GM12878 (cell line): ENCODE data around the gene SORT1. TPM values are rescaled to one million over a fixed set of nuclear protein-coding genes. Genes with fewer than 3 reads are reported as not detected.

Experiments used
- ATAC-seq: fragments of 200-7000 bp; cut with Tn5 transposase; 3 replicates; pipeline ENCODE4 v1.9.1; 2020; ENCODE audit warnings: mild to moderate bottlenecking, moderate library complexity
- BruUV-seq: library from RNA; stranded (reverse); fragments of 400-500 nt; replicated peaks from 2 replicates; lab custom pipeline; 2021; lab: Mats Ljungman, UMichigan
- CTCF ChIA-PET: fragments of 300-600 bp; sonication (Branson Sonifier 250); formaldehyde crosslinking; extraction: SDS; loops from one replicate; lab custom pipeline; 2021; ENCODE audit warnings: inconsistent platforms; lab: Yijun Ruan, JAX
- POLR2A ChIA-PET: fragments of 350-600 bp; formaldehyde crosslinking; extraction: SDS; loops from one replicate; lab custom pipeline; 2021; ENCODE audit warnings: inconsistent platforms; lab: Charles Lee
- RAD21 ChIA-PET: fragments of 300-600 bp; sonication (Branson Sonifier 250); formaldehyde crosslinking; loops from one replicate; lab custom pipeline; 2023; ENCODE audit warnings: antibody characterized with exemption; ENCODE audit not compliant: unreplicated experiment; lab: Charles Lee
- SMC1A ChIA-PET: fragments of 300-600 bp; sonication (Branson Sonifier 250); formaldehyde crosslinking; loops from one replicate; lab custom pipeline; 2023; ENCODE audit not compliant: unreplicated experiment, uncharacterized antibody; lab: Charles Lee
- DNase-seq: peaks from one replicate; pipeline ENCODE4 v3.0.0-alpha.2; 2011; ENCODE audit warnings: low read depth, low spot score
- FAIRE-seq: peaks from 3 replicates; lab custom pipeline; 2011; peaks lifted over from hg19 to GRCh38; lab: Jason Lieb, UNC
- H2AFZ ChIP-seq: 2 replicates; pipeline ENCODE4 v1.6.0; 2011; ENCODE audit warnings: low read depth, low read length, control low read depth; ENCODE audit not compliant: control insufficient read depth
- H3K27ac ChIP-seq: 2 replicates; pipeline ENCODE4 v1.5.1; 2011; ENCODE audit warnings: control low read depth; ENCODE audit not compliant: control insufficient read depth, insufficient read depth
- H3K27me3 ChIP-seq, 2 experiments: replicated peaks in 1 of 2; 2 replicates each; pipeline versions ENCODE4 v1.6.0 to v1.6.1; 2011; ENCODE audit warnings: low read length in 1 of 2; ENCODE audit not compliant: control insufficient read depth in 2 of 2, insufficient read depth in 2 of 2
- H3K36me3 ChIP-seq, 2 experiments: 2 replicates each; pipeline ENCODE4 v1.5.1; 2011; ENCODE audit warnings: low read length in 1 of 2; ENCODE audit not compliant: control insufficient read depth in 2 of 2, insufficient read depth in 2 of 2
- H3K4me1 ChIP-seq: 2 replicates; pipeline ENCODE4 v1.6.1; 2011; ENCODE audit warnings: mild to moderate bottlenecking, low read length, moderate library complexity, mixed read lengths; ENCODE audit not compliant: control insufficient read depth, insufficient read depth
- H3K4me2 ChIP-seq: 2 replicates; pipeline ENCODE4 v1.6.0; 2011; ENCODE audit warnings: control low read depth; ENCODE audit not compliant: control insufficient read depth, insufficient read depth
- H3K4me3 ChIP-seq: fragments of 200-600 bp; sonication (generic); 2 replicates; pipeline ENCODE4 v1.5.1; 2016
- H3K79me2 ChIP-seq: 2 replicates; pipeline ENCODE4 v1.6.0; 2011; ENCODE audit warnings: low read length; ENCODE audit not compliant: control insufficient read depth, insufficient read depth
- H3K9ac ChIP-seq: 2 replicates; pipeline ENCODE4 v1.8.0; 2011; ENCODE audit warnings: low read length, control low read depth, mixed read lengths; ENCODE audit not compliant: control insufficient read depth, insufficient read depth
- H3K9me3 ChIP-seq: replicated peaks from 3 replicates; pipeline ENCODE4 v1.5.1; 2011; ENCODE audit warnings: mild to moderate bottlenecking, low read length; ENCODE audit not compliant: control insufficient read depth, insufficient read depth
- H4K20me1 ChIP-seq: 2 replicates; pipeline ENCODE4 v1.6.0; 2011; ENCODE audit not compliant: control insufficient read depth, insufficient read depth
- BACH1 ChIP-seq: fragments of 450-650 bp; IDR thresholded peaks from 2 replicates; pipeline ENCODE4 v1.6.1; 2017; ENCODE audit warnings: mild to moderate bottlenecking, borderline replicate concordance
- CEBPZ ChIP-seq: fragments of 150-350 bp; IDR thresholded peaks from 2 replicates; pipeline ENCODE4 v1.6.1; 2016; ENCODE audit warnings: low read depth, low read length
- CUX1 ChIP-seq: IDR thresholded peaks from 2 replicates; pipeline ENCODE4 v1.6.1; 2012; ENCODE audit warnings: improper control_type of control experiment, low read depth, low read length; ENCODE audit not compliant: insufficient replicate concordance
- HCFC1 ChIP-seq: fragments of 150-350 bp; IDR thresholded peaks from 2 replicates; pipeline ENCODE4 v1.6.1; 2014; ENCODE audit warnings: low read length
- LARP7 ChIP-seq: fragments of 450-650 bp; IDR thresholded peaks from 2 replicates; pipeline ENCODE4 v1.6.1; 2017; ENCODE audit warnings: mild to moderate bottlenecking
- PRDM15 ChIP-seq: fragments of 450-650 bp; formaldehyde crosslinking; IDR thresholded peaks from 2 replicates; pipeline ENCODE4 v1.4.0; 2020; ENCODE audit warnings: mild to moderate bottlenecking, moderate library complexity
- USF2 ChIP-seq: IDR thresholded peaks from 2 replicates; pipeline ENCODE4 v1.6.1; 2011; ENCODE audit warnings: low read depth, low read length, improper control_type of control experiment, borderline replicate concordance
- WGBS: methylation state at CpG from one replicate; pipeline ENCODE4 v1.1.6; 2016; ENCODE audit warnings: low lambda C conversion rate; ENCODE audit not compliant: insufficient replicate concordance, insufficient coverage; ENCODE audit errors: missing lambda C conversion rate; 5-methylcytosine and 5-hydroxymethylcytosine counted together
- in situ Hi-C: fragments of 300-500 bp; cut with MboI; formaldehyde crosslinking; loops from 9 replicates; pipeline ENCODE4 v1.14.3; 2018; ENCODE audit warnings: mixed read lengths
- intact Hi-C: fragments of 100-400 bp; cut with micrococcal nuclease; formaldehyde crosslinking; loops from one replicate; pipeline ENCODE4 v1.14.2; 2022; ENCODE audit not compliant: unreplicated experiment
- polyA plus RNA-seq, 11 experiments: library from polyadenylated mRNA; depleted of rRNA in 4 of 11; unstranded in 6 of 11; stranded (reverse) in 5 of 11; fragments of >200 nt; fragmentation: Nextera tagmentation in 4 of 11; fragmentation: Illumina TruSeq in 1 of 11; extraction: Ambion mirVana in 4 of 11; extraction: Trizol in 1 of 11; gene quantifications; 1 replicate in 1 of 11; 2 replicates in 10 of 11; pipeline versions ENCODE4 v1.2.1 to v1.2.3, GENCODE V29; 2011 to 2016; ENCODE audit warnings: inconsistent platforms in 2 of 11, missing spikeins in 2 of 11, low read depth in 1 of 11
- total RNA-seq, 4 experiments: library from RNA; depleted of rRNA in 3 of 4; stranded (reverse); fragments of >200 nt in 3 of 4; fragmentation: Illumina TruSeq in 1 of 4; extraction: Trizol in 1 of 4; gene quantifications; 2 replicates each; pipeline versions ENCODE4 v1.2.1 to v1.2.3, GENCODE V29; 2013 to 2021

The SORT1 gene
- total and polyA plus RNA-seq, 10 of the 15 experiments (the other 5 are each of a cell fraction or from before 2014, with no cell fraction given) = 0.06 to 1.9 (median 0.33) TPM; not detected in 1

- no peaks in the 10 kb centered on the region for H4K20me1 ChIP-seq
- BruUV-seq = no TSS peak
- H3K4me1 ChIP-seq = no peaks in the 10 kb centered on the region
- ATAC-seq (no peak), FAIRE-seq (no peak), DNase-seq (no peak)
- H3K36me3 ChIP-seq = no peaks in the 10 kb centered on the region
- H3K9me3 ChIP-seq = no peaks in the 10 kb centered on the region
- SMC1A ChIA-PET = interaction anchor here (0.7 to 0.8 kb wide), 3 partner anchors 37 to 333 kb away, joined by 3 read pairs; partner anchors contain the start of gene SORT1
- no peaks in the 10 kb centered on the region for H3K79me2 ChIP-seq
- H3K27ac ChIP-seq = no peak overlapping the region
- RAD21 ChIA-PET = no interaction called here
- POLR2A ChIA-PET = no interaction called here
- H3K27me3 ChIP-seq = peaks cover 0 to 1% of the 10 kb centered on the region in 2 experiments; a peak in 2 of 4 replicates
- intact Hi-C loops (no loop called here), in situ Hi-C loops (no loop called here)
- H3K4me2 ChIP-seq = no peak overlapping the region
- no peak overlapping the region for H3K9ac ChIP-seq
- no peak overlapping the region for H2AFZ ChIP-seq
- H3K4me3 ChIP-seq = no peak overlapping the region
- CTCF ChIA-PET = no interaction called here
- 26% methylated on average over 4 of the region's 4 CpGs for WGBS
- TF ChIP-seq HCFC1 (no peak), CEBPZ (no peak), USF2 (no peak), BACH1 (no peak), PRDM15 (no peak), LARP7 (no peak), CUX1 (no peak)
Measured at GRCh38 chr1:109315288-109315687, 82.4 kb downstream of the SORT1 start.
